GM19240 (cell line): ENCODE data around the gene IL25.
"Not testable (repeated sequence)": the region's sequence is repeated elsewhere in the genome, so short reads cannot be mapped to it uniquely, and the experiment has no call there.

Experiments used
- DNase-seq: peaks from one replicate; pipeline ENCODE4 v3.0.0; 2011; ENCODE audit warnings: low spot score; ENCODE audit not compliant: insufficient read length

Gene IL25

GRCh38 chr14:23371865-23372264 is 744 bp upstream of the IL25 start:
- no peak for DNase-seq

GRCh38 chr14:23373041-23373440 is 432 bp downstream of the IL25 start:
- DNase-seq = no peak

GRCh38 chr14:23375527-23376251 is 3.1 kb downstream of the IL25 start:
- no peak for DNase-seq

- DNase-seq = no peak
These were observed 4.0 kb downstream of the IL25 start, which contains the start of gene CMTM5 for GRCh38 chr14:23376482-23377197. Gene CMTM5 (plus strand): TSS chr14:23377046. CDS start chr14:23377252, 206 bp downstream.

GRCh38 chr14:23377198-23377550 is 4.6 kb downstream of the IL25 start:
- no peak for DNase-seq

- no peak for DNase-seq
These were observed 5.3 kb downstream of the IL25 start for GRCh38 chr14:23377573-23378563.

GRCh38 chr14:23378612-23379220 is 6.1 kb downstream of the IL25 start:
- no peak for DNase-seq

GRCh38 chr14:23379366-23380196 is 7.0 kb downstream of the IL25 start:
- peak; percentile 78 for DNase-seq

- no peak for DNase-seq
These were observed 7.7 kb downstream of the IL25 start for GRCh38 chr14:23380197-23380914.

GRCh38 chr14:23380976-23381375 is 8.4 kb downstream of the IL25 start:
- DNase-seq = no peak

GRCh38 chr14:23381871-23382270 is 9.3 kb downstream of the IL25 start:
- DNase-seq = no peak

- DNase-seq = no peak
These were observed 9.7 kb downstream of the IL25 start for GRCh38 chr14:23382276-23382675.

- DNase-seq = no peak
These were observed 10.3 kb downstream of the IL25 start for GRCh38 chr14:23382731-23383440.

GRCh38 chr14:23384364-23385080 is 11.9 kb downstream of the IL25 start:
- DNase-seq = no peak

GRCh38 chr14:23385244-23385641 is 12.6 kb downstream of the IL25 start:
- DNase-seq = no peak

GRCh38 chr14:23385642-23386265 is 13.1 kb downstream of the IL25 start:
- DNase-seq = no peak

- DNase-seq = not testable (repeated sequence)
These were observed 13.7 kb downstream of the IL25 start for GRCh38 chr14:23386266-23386657.

GRCh38 chr14:23386999-23387398 is 14.4 kb downstream of the IL25 start:
- DNase-seq = no peak
